K562 (cell line): Measurements from ENCODE around the gene KCNQ4. TPM values are rescaled to one million over a fixed set of nuclear protein-coding genes. Genes with fewer than 3 reads are reported as not detected.

Experiments
- GATAD2A ChIP-seq: fragments of 450-650 bp; IDR thresholded peaks from 2 replicates; pipeline ENCODE4 v1.6.1; 2017
- KLF1 ChIP-seq: fragments of 450-650 bp; IDR thresholded peaks from 2 replicates; pipeline ENCODE4 v1.6.1; 2016; ENCODE audit warnings: missing genetic modification characterization, missing compliant biosample characterization
- NRF1 ChIP-seq, 2 experiments: fragments of 450-650 bp; IDR thresholded peaks in 1 of 2; conservative IDR thresholded peaks in 1 of 2; 2 replicates each; pipeline ENCODE4 v1.6.1; 2014; ENCODE audit warnings: mild to moderate bottlenecking in 2 of 2
- TAF9B ChIP-seq: fragments of 450-650 bp; IDR thresholded peaks from 2 replicates; pipeline ENCODE4 v1.6.1; 2018; ENCODE audit warnings: mild to moderate bottlenecking; ENCODE audit not compliant: partially characterized antibody
- ZBTB7A ChIP-seq: IDR thresholded peaks from 2 replicates; pipeline ENCODE4 v1.6.1; 2011; ENCODE audit warnings: low read depth, mild to moderate bottlenecking, low read length, moderate library complexity, borderline replicate concordance; ENCODE audit not compliant: control insufficient read depth
- polyA plus RNA-seq, 8 experiments: library from polyadenylated mRNA; depleted of rRNA in 4 of 8; stranded (reverse) in 5 of 8; unstranded in 3 of 8; fragments of >200 nt; fragmentation: Nextera tagmentation in 2 of 8; fragmentation: Illumina TruSeq in 1 of 8; extraction: Ambion mirVana in 2 of 8; extraction: Trizol in 1 of 8; gene quantifications; 2 replicates each; pipeline versions ENCODE4 v1.2.1 to v1.2.3, GENCODE V29; 2011 to 2014; ENCODE audit warnings: inconsistent platforms in 1 of 8, missing spikeins in 1 of 8
- total RNA-seq, 7 experiments: library from RNA; depleted of rRNA in 6 of 7; stranded (reverse); fragments of >200 nt in 6 of 7; fragmentation: Illumina TruSeq in 2 of 7; extraction: Trizol in 2 of 7; gene quantifications; 2 replicates each; pipeline versions ENCODE4 v1.2.1 to v1.2.3, GENCODE V29; 2011 to 2021; ENCODE audit warnings: low replicate concordance in 1 of 7
- TF ChIP-seq, protein P1 (sequence below), 2 experiments: fragments of 450-650 bp; formaldehyde crosslinking in 1 of 2; IDR thresholded peaks; 2 replicates each; pipeline versions ENCODE4 v1.4.0 to v1.6.1; 2014 to 2020; ENCODE audit warnings: mild to moderate bottlenecking in 2 of 2, borderline replicate concordance in 1 of 2, low read depth in 1 of 2
- TF ChIP-seq, protein P2 (sequence below), 2 experiments: fragments of 450-650 bp; IDR thresholded peaks; 2 replicates each; pipeline ENCODE4 v1.6.1; 2016
- TF ChIP-seq, protein P3 (sequence below): fragments of 450-650 bp; IDR thresholded peaks from 2 replicates; pipeline ENCODE4 v1.6.1; 2016; ENCODE audit warnings: low read depth

KCNQ4 gene
- total and polyA plus RNA-seq, 9 of the 15 experiments (the other 6 are each of a cell fraction or from before 2014, with no cell fraction given), result 0.07 to 4.1 (median 0.79) TPM

DNA sequence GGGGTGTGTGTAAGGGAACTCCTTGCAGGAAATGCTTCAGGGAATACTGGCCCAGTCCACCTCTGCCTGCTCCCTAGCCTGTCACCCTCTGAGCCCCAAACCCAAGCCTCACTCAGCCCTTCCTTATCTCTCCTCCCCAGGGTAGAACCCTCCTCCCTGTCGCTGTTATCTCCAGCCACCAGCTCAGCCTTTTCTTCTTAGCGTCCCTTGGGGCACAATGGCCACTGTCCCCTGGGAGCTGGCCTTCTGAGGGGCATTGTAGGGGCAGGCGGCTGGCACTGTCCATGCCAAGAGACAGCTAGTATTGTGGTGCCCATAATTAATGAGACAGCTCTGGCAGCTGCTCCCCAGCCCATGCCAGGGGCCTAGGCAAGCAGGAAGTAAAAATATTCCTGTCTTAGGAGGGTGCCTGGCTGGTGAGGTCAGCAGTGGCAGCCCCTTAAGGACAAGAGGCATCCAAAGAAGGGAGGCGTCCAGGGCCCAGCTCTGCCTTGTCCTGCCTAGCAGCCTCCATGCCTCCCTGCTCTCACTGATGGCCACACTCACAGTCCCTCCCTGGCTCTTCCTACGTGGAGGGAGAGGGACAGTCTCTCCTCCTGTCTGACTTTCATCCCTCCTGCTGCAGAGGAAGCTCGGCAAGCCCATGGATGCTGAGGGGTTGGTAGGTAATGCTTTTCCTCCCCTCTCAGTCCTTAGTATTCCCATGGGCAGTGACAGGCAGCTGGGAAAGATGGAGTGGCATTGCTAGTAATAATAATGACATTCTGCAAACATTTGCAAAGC is 37.5 kb downstream of the KCNQ4 start (continued):
- TF ChIP-seq, protein P1, sequence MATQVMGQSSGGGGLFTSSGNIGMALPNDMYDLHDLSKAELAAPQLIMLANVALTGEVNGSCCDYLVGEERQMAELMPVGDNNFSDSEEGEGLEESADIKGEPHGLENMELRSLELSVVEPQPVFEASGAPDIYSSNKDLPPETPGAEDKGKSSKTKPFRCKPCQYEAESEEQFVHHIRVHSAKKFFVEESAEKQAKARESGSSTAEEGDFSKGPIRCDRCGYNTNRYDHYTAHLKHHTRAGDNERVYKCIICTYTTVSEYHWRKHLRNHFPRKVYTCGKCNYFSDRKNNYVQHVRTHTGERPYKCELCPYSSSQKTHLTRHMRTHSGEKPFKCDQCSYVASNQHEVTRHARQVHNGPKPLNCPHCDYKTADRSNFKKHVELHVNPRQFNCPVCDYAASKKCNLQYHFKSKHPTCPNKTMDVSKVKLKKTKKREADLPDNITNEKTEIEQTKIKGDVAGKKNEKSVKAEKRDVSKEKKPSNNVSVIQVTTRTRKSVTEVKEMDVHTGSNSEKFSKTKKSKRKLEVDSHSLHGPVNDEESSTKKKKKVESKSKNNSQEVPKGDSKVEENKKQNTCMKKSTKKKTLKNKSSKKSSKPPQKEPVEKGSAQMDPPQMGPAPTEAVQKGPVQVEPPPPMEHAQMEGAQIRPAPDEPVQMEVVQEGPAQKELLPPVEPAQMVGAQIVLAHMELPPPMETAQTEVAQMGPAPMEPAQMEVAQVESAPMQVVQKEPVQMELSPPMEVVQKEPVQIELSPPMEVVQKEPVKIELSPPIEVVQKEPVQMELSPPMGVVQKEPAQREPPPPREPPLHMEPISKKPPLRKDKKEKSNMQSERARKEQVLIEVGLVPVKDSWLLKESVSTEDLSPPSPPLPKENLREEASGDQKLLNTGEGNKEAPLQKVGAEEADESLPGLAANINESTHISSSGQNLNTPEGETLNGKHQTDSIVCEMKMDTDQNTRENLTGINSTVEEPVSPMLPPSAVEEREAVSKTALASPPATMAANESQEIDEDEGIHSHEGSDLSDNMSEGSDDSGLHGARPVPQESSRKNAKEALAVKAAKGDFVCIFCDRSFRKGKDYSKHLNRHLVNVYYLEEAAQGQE (IDR thresholded peaks at IDR 0.05; ENCODE audit: borderline replicate concordance), result peak; percentile 70
- TF ChIP-seq, protein P1 (CRISPR knock-in tag; IDR thresholded peaks at IDR 0.05; ENCODE audit: low read depth), result 0 out of 2 replicates have a peak, but pooled peaks have one; percentile 47
- TF ChIP-seq TAF9B, result no peak
- TF ChIP-seq, protein P2, sequence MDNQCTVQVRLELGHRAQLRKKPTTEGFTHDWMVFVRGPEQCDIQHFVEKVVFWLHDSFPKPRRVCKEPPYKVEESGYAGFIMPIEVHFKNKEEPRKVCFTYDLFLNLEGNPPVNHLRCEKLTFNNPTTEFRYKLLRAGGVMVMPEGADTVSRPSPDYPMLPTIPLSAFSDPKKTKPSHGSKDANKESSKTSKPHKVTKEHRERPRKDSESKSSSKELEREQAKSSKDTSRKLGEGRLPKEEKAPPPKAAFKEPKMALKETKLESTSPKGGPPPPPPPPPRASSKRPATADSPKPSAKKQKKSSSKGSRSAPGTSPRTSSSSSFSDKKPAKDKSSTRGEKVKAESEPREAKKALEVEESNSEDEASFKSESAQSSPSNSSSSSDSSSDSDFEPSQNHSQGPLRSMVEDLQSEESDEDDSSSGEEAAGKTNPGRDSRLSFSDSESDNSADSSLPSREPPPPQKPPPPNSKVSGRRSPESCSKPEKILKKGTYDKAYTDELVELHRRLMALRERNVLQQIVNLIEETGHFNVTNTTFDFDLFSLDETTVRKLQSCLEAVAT (IDR thresholded peaks at IDR 0.05), result peak; percentile 57 to 67; a peak in 3 of 4 replicates
- TF ChIP-seq, protein P3, sequence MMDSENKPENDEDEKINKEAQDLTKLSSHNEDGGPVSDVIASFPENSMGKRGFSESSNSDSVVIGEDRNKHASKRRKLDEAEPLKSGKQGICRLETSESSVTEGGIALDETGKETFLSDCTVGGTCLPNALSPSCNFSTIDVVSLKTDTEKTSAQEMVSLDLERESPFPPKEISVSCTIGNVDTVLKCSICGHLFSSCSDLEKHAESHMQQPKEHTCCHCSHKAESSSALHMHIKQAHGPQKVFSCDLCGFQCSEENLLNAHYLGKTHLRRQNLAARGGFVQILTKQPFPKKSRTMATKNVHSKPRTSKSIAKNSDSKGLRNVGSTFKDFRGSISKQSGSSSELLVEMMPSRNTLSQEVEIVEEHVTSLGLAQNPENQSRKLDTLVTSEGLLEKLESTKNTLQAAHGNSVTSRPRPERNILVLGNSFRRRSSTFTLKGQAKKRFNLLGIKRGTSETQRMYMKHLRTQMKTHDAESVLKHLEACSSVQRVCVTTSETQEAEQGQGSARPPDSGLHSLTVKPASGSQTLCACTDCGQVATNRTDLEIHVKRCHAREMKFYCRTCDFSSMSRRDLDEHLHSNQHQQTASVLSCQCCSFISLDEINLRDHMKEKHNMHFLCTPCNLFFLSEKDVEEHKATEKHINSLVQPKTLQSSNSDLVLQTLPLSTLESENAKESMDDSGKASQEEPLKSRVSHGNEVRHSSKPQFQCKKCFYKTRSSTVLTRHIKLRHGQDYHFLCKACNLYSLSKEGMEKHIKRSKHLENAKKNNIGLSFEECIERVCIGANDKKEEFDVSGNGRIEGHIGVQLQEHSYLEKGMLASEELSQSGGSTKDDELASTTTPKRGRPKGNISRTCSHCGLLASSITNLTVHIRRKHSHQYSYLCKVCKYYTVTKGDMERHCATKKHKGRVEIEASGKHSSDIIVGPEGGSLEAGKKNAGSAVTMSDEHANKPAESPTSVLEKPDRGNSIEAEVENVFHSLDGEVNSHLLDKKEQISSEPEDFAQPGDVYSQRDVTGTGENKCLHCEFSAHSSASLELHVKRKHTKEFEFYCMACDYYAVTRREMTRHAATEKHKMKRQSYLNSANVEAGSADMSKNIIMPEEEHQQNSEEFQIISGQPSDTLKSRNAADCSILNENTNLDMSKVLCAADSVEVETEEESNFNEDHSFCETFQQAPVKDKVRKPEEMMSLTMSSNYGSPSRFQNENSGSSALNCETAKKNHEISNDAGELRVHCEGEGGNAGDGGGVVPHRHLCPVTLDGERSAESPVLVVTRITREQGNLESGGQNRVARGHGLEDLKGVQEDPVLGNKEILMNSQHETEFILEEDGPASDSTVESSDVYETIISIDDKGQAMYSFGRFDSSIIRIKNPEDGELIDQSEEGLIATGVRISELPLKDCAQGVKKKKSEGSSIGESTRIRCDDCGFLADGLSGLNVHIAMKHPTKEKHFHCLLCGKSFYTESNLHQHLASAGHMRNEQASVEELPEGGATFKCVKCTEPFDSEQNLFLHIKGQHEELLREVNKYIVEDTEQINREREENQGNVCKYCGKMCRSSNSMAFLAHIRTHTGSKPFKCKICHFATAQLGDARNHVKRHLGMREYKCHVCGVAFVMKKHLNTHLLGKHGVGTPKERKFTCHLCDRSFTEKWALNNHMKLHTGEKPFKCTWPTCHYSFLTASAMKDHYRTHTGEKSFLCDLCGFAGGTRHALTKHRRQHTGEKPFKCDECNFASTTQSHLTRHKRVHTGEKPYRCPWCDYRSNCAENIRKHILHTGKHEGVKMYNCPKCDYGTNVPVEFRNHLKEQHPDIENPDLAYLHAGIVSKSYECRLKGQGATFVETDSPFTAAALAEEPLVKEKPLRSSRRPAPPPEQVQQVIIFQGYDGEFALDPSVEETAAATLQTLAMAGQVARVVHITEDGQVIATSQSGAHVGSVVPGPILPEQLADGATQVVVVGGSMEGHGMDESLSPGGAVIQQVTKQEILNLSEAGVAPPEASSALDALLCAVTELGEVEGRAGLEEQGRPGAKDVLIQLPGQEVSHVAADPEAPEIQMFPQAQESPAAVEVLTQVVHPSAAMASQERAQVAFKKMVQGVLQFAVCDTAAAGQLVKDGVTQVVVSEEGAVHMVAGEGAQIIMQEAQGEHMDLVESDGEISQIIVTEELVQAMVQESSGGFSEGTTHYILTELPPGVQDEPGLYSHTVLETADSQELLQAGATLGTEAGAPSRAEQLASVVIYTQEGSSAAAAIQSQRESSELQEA, result no peak
- no peak for TF ChIP-seq KLF1
- peak; percentile 84; the same call in 1 of the 2 replicates for TF ChIP-seq ZBTB7A
- 0 out of 4 replicates have a peak, but pooled peaks of 1 of the 2 experiments have one; percentile 26 for TF ChIP-seq NRF1 (conservative IDR thresholded peaks at IDR 0.05 in 1 of 2, IDR thresholded peaks at IDR 0.05 in 1 of 2)
- peak; percentile 99 for TF ChIP-seq GATAD2A
